Thoracic aorta (tissue), 2 donors: ENCODE data around the gene SPTLC3. TPM values are rescaled to one million over a fixed set of nuclear protein-coding genes. Genes with fewer than 3 reads are reported as not detected.

Experiments used
- ATAC-seq: fragments of 150-250 bp; one replicate; pipeline ENCODE4 v1.8.0; 2017; ENCODE audit warnings: low read depth; ENCODE audit not compliant: insufficient number of reproducible peaks, low FRiP score
- DNase-seq: peaks from one replicate; pipeline ENCODE4 v3.0.0-alpha.2; 2020; ENCODE audit warnings: low spot score
- H3K27ac ChIP-seq, 2 donors: fragments of 200-600 bp; sonication (generic); 1 replicate in 1 of 2; 2 replicates in 1 of 2; pipeline ENCODE4 v1.5.1; 2016; ENCODE audit warnings: mild to moderate bottlenecking in 2 of 2, moderate library complexity in 2 of 2
- H3K27me3 ChIP-seq: fragments of 200-600 bp; sonication (generic); replicated peaks from 2 replicates; pipeline ENCODE4 v1.6.0; 2016; ENCODE audit warnings: mild to moderate bottlenecking; ENCODE audit not compliant: insufficient read depth
- H3K36me3 ChIP-seq: fragments of 200-600 bp; sonication (generic); one replicate; pipeline ENCODE4 v1.5.1; 2016
- H3K4me1 ChIP-seq, 2 donors: fragments of 200-600 bp; sonication (generic); 1 replicate in 1 of 2; 2 replicates in 1 of 2; pipeline versions ENCODE4 v1.5.1 to v1.6.0; 2016; ENCODE audit warnings: low read depth in 2 of 2, mild to moderate bottlenecking in 1 of 2; ENCODE audit not compliant: control insufficient read depth in 1 of 2
- H3K4me3 ChIP-seq: fragments of 200-600 bp; sonication (generic); 2 replicates; pipeline ENCODE4 v1.5.1; 2016; ENCODE audit warnings: mild to moderate bottlenecking
- H3K9me3 ChIP-seq: fragments of 200-600 bp; sonication (generic); 2 replicates; pipeline ENCODE4 v1.5.1; 2016
- total RNA-seq, 2 donors: library from RNA; depleted of rRNA; stranded (reverse); fragments of >200 nt; gene quantifications; one replicate each; pipeline versions ENCODE4 v1.1.0 to v1.2.3, GENCODE V29; 2016
- TF ChIP-seq, protein P1 (sequence below): fragments of 200-600 bp; sonication (generic); IDR thresholded peaks from one replicate; pipeline ENCODE4 v1.5.1; 2019; ENCODE audit warnings: antibody characterized with exemption

Gene SPTLC3
- total RNA-seq, 2 donors from 2014 or later: 4.5 to 6.2 TPM

DNA sequence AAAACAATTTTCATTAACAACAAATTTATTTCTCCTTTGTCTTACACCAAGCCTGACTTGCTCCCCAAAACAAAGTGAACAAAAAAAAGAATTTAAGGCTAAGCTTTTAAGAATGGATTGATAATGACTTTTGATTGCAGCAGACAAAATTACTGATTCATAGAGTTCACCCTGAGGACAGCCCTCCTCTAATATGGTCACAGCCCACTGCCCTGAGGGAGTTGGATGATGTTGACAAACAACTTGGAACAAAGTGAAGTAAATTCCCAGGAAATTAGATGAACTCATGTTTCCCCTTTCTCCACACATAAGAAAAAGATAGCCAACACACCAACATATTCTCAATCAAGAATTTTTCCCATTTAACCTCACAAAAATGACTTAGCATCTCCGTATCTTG is 204.6 kb downstream of the SPTLC3 start:
- DNase-seq: no peak
- Histone ChIP-seq H3K4me3 (no peak overlapping the region), H3K4me1 (no peaks in the 10 kb centered on the region)

DNA sequence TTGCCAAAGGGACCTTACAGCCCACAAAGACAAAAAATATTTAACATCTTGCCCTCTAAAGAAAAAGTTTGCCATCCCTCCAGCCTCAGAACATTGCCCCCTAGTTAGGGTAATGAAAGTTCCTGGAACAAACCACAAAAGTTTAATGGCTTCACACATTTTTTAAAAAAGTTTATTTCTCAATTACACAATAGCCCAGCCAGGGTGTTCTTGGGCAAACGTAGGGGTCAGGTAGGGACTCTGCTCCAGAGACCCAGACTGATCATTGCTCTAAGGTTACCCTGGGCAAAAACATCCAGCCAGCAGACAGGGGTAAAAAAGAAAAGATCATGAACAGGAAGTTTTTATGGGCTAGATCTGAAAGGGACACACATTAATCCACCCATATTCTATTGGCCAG is 207.8 kb downstream of the SPTLC3 start:
- ATAC-seq (no peak), DNase-seq (no peak)
- H3K9me3 ChIP-seq: no peaks in the 10 kb centered on the region
- no peaks in the 10 kb centered on the region for H3K36me3 ChIP-seq
- H3K4me3 ChIP-seq: no peak overlapping the region
- TF ChIP-seq, protein P1, sequence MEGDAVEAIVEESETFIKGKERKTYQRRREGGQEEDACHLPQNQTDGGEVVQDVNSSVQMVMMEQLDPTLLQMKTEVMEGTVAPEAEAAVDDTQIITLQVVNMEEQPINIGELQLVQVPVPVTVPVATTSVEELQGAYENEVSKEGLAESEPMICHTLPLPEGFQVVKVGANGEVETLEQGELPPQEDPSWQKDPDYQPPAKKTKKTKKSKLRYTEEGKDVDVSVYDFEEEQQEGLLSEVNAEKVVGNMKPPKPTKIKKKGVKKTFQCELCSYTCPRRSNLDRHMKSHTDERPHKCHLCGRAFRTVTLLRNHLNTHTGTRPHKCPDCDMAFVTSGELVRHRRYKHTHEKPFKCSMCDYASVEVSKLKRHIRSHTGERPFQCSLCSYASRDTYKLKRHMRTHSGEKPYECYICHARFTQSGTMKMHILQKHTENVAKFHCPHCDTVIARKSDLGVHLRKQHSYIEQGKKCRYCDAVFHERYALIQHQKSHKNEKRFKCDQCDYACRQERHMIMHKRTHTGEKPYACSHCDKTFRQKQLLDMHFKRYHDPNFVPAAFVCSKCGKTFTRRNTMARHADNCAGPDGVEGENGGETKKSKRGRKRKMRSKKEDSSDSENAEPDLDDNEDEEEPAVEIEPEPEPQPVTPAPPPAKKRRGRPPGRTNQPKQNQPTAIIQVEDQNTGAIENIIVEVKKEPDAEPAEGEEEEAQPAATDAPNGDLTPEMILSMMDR: no peak
- H3K27me3 ChIP-seq: peaks cover 8% of the 10 kb centered on the region
- H3K27ac ChIP-seq: no peak overlapping the region
- peaks cover 11 to 18% of the 10 kb centered on the region in 2 donors for H3K4me1 ChIP-seq

More for the DNA sequence above, 204.6 kb downstream of the SPTLC3 start:
- no peaks in the 10 kb centered on the region for H3K27me3 ChIP-seq
- H3K9me3 ChIP-seq: no peaks in the 10 kb centered on the region
- no peak overlapping the region for H3K27ac ChIP-seq
- TF ChIP-seq, protein P1: no peak
- H3K36me3 ChIP-seq: no peaks in the 10 kb centered on the region
- ATAC-seq: no peak

Other genes with a start within 250 kb of the SPTLC3 start
- 10 to 100 TPM; 20.4 to 25.1 TPM for gene ISM1, start 212.3 kb downstream of the SPTLC3 start, total RNA-seq